Activated CD4-positive, alpha-beta memory T cell treated with anti-CD3 and anti-CD28 coated beads for 36 hours (primary cell): ENCODE results near the gene CASP3. TPM values are rescaled to one million over a fixed set of nuclear protein-coding genes. Genes with fewer than 3 reads are reported as not detected.
"Not testable (repeated sequence)": the region's sequence is repeated elsewhere in the genome, so short reads cannot be mapped to it uniquely, and the experiment has no call there.

Experiments
- CTCF ChIA-PET: fragments of 350-600 bp; sonication (Branson Sonifier 250); formaldehyde crosslinking; loops from one replicate; lab custom pipeline; 2021; ENCODE audit warnings: antibody characterized with exemption, inconsistent platforms; lab: Charles Lee
- POLR2A ChIA-PET: fragments of 350-600 bp; sonication (Branson Sonifier 250); formaldehyde crosslinking; loops from one replicate; lab custom pipeline; 2021; ENCODE audit warnings: antibody characterized with exemption; lab: Charles Lee
- DNase-seq: peaks from one replicate; pipeline ENCODE4 v3.0.0-alpha.2; 2020
- H3K27ac Mint-ChIP-seq: one replicate; pipeline ENCODE4 v1.8.0; 2021; ENCODE audit warnings: mixed read lengths
- H3K27me3 Mint-ChIP-seq: one replicate; pipeline ENCODE4 v1.8.0; 2021; ENCODE audit warnings: mixed read lengths
- H3K36me3 Mint-ChIP-seq: one replicate; pipeline ENCODE4 v1.8.0; 2021; ENCODE audit warnings: mixed read lengths
- H3K4me1 Mint-ChIP-seq: one replicate; pipeline ENCODE4 v1.8.0; 2021; ENCODE audit warnings: low read depth, mixed read lengths
- H3K4me3 Mint-ChIP-seq: one replicate; pipeline ENCODE4 v1.8.0; 2021; ENCODE audit warnings: mild to moderate bottlenecking, mixed read lengths
- H3K9me3 Mint-ChIP-seq: one replicate; pipeline ENCODE4 v1.8.0; 2021; ENCODE audit warnings: mixed read lengths
- intact Hi-C: fragments of 100-400 bp; cut with micrococcal nuclease; formaldehyde crosslinking; loops from one replicate; pipeline ENCODE4 v1.15.1; 2023
- total RNA-seq, 2 experiments: library from RNA; stranded (reverse); gene quantifications; one replicate each; pipeline ENCODE4 v1.2.3, GENCODE V29; 2021

The CASP3 gene
- total RNA-seq, 2 experiments from 2014 or later: 54.0 to 54.4 TPM

DNA sequence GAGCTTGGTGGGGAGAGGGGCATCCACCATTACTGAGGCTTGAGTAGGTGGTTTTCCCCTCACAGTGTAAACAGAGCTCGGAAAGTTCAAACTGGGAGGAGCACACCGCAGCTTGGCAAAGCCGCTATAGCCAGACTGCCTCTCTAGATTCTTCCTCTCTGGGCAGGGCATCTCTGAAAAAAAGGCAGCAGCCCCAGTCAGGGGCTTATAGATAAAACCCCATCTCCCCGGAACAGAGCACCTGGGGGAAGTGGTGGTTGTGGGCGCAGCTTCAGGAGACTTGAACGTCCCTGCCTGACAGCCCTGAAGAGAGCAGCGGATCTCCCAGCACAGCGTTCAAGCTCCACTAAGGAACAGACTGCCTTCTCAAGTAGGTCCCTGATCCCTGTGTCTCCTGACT is 48.3 kb downstream of the CASP3 start:
- CTCF ChIA-PET: interaction anchor here (0.9 kb wide), 1 partner anchor 337 kb away, joined by 4 read pairs; no protein-coding TSS in a partner anchor
- not testable (repeated sequence) for H3K4me1 Mint-ChIP-seq

DNA sequence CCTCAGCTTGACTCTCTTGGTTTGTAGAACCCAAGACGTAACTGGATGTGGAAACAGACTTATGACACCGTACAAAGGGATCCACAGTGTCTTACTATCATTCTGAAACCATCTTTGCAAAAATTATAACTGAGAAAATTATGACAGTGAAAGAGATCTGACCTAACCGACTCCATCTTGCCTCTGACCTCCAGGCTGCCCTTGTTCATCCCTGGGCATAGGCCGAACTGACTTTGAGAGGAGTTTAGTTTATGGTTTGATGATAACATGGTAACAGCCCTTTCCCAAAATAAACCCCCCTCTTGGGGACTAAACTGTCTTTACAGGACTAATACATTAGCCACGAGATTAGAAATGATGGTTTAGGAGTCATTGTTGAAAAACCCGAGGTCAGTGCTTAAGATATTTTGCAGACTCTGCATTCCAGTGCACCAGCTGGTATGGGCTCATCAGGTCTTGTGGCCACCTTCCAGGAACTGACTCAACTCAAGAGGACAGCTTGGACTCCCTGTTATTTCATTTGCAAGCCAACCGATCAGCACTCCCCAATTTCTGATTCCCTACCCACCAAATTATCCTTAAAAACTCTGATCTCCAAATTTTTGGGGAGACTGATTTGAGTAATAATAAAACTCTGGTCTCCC is 49.6 kb downstream of the CASP3 start:
- ChIA-PET CTCF (no interaction called here), POLR2A (no interaction called here)
- Mint-ChIP-seq H3K27me3 (peaks cover 23% of the 10 kb centered on the region), H3K36me3 (peaks cover 3% of the 10 kb centered on the region), H3K4me3 (no peak overlapping the region), H3K4me1 (no peaks in the 10 kb centered on the region), H3K9me3 (peaks cover 17% of the 10 kb centered on the region), H3K27ac (no peak overlapping the region)
- no peak for DNase-seq
- intact Hi-C loops: no loop called here

More for the DNA sequence above, 48.3 kb downstream of the CASP3 start:
- H3K4me3 Mint-ChIP-seq, H3K27ac Mint-ChIP-seq, intact Hi-C loops, POLR2A ChIA-PET, DNase-seq, H3K36me3 Mint-ChIP-seq: not testable (repeated sequence)
- H3K9me3 Mint-ChIP-seq: peaks cover 22% of the 10 kb centered on the region
- peaks cover 23% of the 10 kb centered on the region for H3K27me3 Mint-ChIP-seq

DNA sequence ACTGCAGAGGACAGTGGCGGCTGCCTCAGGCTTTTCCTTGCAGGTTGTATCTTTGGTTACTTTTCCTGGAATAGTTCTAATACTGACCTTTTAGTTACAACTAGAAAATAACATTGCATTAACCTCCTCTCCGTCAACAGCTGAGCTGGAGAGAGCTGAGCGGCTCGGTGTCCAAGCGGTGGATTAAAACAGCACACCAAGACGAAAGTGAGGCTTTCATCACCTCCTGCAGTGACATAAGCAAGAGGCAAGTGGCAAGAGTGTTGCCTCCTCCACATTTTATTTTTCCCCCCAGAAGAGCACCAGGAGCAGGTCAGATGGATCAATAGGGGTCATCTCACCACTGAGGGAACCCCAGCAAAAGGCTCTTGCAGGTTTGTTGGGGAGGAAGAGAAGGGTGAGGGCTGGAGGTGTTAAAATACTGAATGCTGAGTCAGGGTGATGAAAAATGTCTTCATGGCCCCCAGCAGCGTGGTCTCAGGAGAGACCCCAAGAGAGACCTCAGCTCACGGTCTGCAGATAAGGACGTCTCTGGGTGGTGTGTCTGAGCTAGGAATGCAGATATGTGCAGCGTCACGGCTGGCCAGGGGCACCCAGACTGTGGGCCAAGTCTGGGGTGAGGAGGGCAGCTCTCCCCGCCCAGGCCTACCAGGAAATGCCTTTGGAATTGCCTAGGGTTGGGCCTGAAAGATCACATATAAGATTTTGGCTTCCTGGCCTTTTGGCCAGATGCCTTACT is 50.3 kb downstream of the CASP3 start:
- Mint-ChIP-seq H3K27ac (no peak overlapping the region), H3K27me3 (peaks cover 23% of the 10 kb centered on the region), H3K9me3 (peaks cover 11% of the 10 kb centered on the region), H3K4me1 (no peaks in the 10 kb centered on the region), H3K4me3 (no peak overlapping the region), H3K36me3 (peaks cover 3% of the 10 kb centered on the region)
- ChIA-PET POLR2A (no interaction called here), CTCF (no interaction called here)
- no peak for DNase-seq
- intact Hi-C loops: no loop called here

DNA sequence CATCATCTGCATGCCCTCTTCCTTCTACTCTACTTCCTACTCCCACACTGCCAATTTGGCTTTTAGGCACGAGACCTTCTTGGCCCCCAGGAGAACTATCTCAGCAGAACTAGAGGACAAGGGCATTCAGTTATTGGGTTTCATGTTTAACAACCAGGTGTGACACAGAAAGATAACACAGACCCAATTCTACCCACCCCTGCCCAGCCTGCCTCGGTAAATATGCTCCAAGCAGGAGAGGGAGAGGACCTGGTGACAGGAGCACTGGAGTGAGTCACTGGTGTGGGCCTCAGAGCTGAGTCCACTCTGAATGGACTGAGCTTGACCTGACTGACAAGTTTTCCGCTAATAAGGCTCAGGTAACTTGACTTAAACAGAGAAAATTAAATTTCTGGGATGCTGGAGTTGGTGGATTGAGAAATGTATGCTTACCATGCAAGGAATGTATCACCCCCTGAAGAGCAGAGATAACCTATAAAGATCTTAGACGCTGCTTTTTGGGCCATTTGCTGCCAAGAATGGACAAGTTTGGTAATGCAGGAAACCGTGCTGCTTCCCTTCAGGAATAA is 52.5 kb downstream of the CASP3 start:
- DNase-seq: no peak
- peaks cover 23% of the 10 kb centered on the region for H3K27me3 Mint-ChIP-seq
- H3K27ac Mint-ChIP-seq: no peak overlapping the region
- ChIA-PET CTCF (no interaction called here), POLR2A (no interaction called here)
- no peaks in the 10 kb centered on the region for H3K4me1 Mint-ChIP-seq
- intact Hi-C loops: no loop called here
- H3K9me3 Mint-ChIP-seq: no peaks in the 10 kb centered on the region
- H3K36me3 Mint-ChIP-seq: no peaks in the 10 kb centered on the region
- H3K4me3 Mint-ChIP-seq: no peak overlapping the region

DNA sequence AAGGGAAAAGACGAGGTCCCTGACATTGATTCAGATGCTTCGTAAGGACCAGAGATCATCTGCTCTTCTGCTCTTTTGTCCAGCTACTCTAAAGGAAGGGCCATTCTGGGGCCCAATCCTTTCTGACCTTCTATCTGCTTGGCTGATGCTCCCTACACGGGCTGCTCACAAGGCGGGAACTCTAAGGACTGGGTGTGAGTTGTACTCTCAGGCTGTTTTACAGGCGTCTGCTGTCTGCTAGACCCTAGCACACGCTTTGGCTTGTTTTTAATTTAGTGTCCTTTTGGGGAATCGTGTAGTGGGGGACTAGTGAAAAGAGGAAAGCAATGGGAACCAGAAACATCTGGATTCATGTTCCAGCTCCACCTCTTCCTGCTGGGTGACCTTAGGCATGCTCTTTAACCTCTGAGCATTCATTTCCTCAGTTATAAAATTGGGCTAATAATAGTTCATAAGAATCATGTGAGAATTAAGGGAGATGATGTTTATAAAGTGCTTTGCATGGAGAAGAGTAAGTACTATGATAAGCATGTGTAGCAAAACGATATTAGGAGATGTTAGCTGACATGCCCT is 53.1 kb downstream of the CASP3 start:
- no peak for DNase-seq
- CTCF ChIA-PET: no interaction called here
- Mint-ChIP-seq H3K9me3 (no peaks in the 10 kb centered on the region), H3K4me3 (no peak overlapping the region), H3K4me1 (no peaks in the 10 kb centered on the region), H3K36me3 (no peaks in the 10 kb centered on the region), H3K27ac (no peak overlapping the region), H3K27me3 (peaks cover 20% of the 10 kb centered on the region)
- POLR2A ChIA-PET: no interaction called here
- intact Hi-C loops: no loop called here

DNA sequence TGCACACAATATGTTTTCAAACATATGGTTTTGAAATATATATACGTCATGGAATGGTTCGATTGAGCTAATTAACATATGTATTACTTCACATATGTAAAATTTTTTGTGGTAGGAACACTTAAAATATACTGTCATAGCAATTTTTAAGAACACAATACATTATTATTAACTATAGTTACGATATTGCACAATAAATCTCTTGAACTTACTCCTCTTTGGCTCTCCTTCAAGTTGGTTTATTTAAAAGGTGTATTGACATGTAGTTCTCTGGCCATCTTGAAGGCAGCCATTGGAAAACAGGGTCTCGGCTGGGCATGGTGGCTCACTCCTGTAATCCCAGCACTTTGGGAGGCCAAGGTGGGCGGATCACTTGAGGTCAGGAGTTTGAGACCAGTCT is 53.8 kb downstream of the CASP3 start:
- intact Hi-C loops: no loop called here
- DNase-seq: no peak
- Mint-ChIP-seq H3K4me3 (no peak overlapping the region), H3K9me3 (no peaks in the 10 kb centered on the region), H3K27ac (no peak overlapping the region), H3K36me3 (no peaks in the 10 kb centered on the region), H3K4me1 (no peaks in the 10 kb centered on the region), H3K27me3 (peaks cover 17% of the 10 kb centered on the region)
- CTCF ChIA-PET: interaction anchor here (1.1 kb wide), 1 partner anchor 32 kb away, joined by 3 read pairs; no protein-coding TSS in a partner anchor
- POLR2A ChIA-PET: no interaction called here

DNA sequence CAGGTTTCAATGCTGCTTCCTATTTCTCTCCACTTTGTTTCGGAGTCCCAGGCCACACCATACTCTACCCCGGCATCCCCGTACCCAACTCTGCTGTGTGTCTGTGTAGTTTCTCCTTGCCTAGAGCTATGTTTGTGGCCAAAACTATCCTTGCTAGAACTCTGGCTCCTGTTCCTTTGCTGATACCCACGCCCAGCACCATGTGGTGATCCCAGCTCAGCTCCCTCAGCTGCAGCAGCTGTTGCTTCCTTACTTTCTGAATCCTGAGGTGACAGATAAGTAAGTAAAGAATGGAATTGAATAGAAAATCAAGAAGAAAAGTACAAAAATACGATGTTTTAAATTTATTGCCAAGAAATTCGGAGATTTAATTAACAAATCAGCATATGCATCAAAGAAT is 55.8 kb downstream of the CASP3 start:
- CTCF ChIA-PET: no interaction called here
- H3K27ac Mint-ChIP-seq: no peak overlapping the region

DNA sequence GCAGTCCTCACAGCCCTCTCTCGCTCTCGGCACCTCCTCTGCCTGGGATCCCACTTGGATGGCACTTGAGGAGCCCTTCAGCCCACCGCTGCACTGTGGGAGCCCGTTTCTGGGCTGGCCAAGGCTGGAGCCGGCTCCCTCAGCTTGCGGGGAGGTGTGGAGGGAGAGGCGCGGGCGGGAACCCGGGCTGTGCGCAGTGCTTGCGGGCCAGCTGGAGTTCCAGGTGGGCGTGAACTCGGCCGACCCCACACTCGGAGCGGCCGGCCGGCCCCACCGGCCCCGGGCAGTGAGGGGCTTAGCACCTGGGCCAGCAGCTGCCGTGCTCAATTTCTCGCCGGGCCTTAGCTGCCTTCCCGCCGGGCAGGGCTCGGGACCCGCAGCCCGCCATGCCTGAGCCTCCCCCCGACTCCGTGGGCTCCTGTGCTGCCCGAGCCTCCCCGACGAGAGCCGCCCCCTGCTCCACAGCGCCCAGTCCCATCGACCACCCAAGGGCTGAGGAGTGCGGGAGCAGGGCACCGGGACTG is 57.4 kb downstream of the CASP3 start:
- H3K27me3 Mint-ChIP-seq, H3K4me1 Mint-ChIP-seq, CTCF ChIA-PET, H3K9me3 Mint-ChIP-seq, POLR2A ChIA-PET, H3K36me3 Mint-ChIP-seq, DNase-seq, H3K27ac Mint-ChIP-seq, H3K4me3 Mint-ChIP-seq, intact Hi-C loops: not testable (repeated sequence)

More for the DNA sequence above, 55.8 kb downstream of the CASP3 start:
- Mint-ChIP-seq H3K4me1 (no peaks in the 10 kb centered on the region), H3K36me3 (no peaks in the 10 kb centered on the region), H3K9me3 (no peaks in the 10 kb centered on the region), H3K4me3 (no peak overlapping the region), H3K27me3 (peaks cover 5% of the 10 kb centered on the region)
- intact Hi-C loops: no loop called here
- POLR2A ChIA-PET: no interaction called here
- DNase-seq: no peak

DNA sequence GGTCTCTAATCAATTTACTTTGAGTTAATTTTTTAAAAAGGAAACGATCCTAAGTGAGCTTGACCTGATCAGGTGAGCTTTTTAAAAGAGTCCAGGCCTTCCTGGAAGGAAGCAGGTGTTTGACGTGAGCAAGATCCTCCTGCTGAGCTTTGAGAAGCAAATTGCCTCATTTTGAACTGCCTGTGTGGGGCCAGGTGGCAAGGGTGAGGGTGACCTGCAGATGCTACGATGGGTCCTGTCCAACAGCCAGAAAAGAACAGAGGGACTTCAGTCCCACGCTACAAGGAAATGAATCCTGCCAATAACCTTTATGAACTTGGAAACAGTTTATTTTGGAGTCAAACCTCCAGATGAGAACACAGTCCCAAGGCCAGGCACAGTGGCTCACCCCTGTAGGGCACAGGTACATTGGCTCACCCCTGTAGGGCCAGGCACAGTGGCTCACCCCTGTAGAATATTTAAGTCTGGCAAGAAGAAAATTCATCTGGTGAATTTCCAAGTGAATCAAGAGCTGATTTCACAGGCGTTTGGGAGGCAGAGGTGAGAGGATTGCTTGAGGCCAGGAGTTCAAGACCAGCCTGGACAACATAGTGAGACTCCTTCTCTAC is 58.1 kb downstream of the CASP3 start:
- no peaks in the 10 kb centered on the region for H3K9me3 Mint-ChIP-seq

DNA sequence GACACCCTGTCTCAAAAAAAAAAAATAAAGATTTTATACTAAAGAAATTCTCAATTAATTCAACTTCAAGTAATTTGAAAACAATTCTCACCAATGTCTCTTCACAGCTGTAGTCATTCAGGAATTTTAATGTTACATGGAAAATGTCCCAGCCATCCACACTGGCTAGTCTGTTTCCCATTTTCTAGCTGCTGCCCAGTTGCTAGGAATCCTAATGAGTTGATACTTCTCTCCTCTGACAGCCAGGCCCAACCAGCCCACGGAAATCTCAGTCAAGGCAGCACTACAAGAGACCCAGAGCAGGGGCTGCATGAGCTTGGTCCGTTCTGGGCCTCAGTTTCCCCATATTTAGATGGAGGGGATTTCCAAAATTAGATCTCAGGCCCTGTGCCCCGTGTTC is 59.1 kb downstream of the CASP3 start:
- H3K9me3 Mint-ChIP-seq: no peaks in the 10 kb centered on the region
- CTCF ChIA-PET: interaction anchor here (0.6 kb wide), 1 partner anchor 28 kb away, joined by 4 read pairs; no protein-coding TSS in a partner anchor
- H3K27me3 Mint-ChIP-seq: peaks cover 3% of the 10 kb centered on the region
- intact Hi-C loops: no loop called here
- H3K36me3 Mint-ChIP-seq: no peaks in the 10 kb centered on the region
- no peak for DNase-seq
- no peak overlapping the region for H3K27ac Mint-ChIP-seq
- peaks cover 4% of the 10 kb centered on the region for H3K4me1 Mint-ChIP-seq
- POLR2A ChIA-PET: no interaction called here
- no peak overlapping the region for H3K4me3 Mint-ChIP-seq

More for the DNA sequence above, 58.1 kb downstream of the CASP3 start:
- Mint-ChIP-seq H3K27ac (no peak overlapping the region), H3K4me3 (no peak overlapping the region), H3K27me3 (peaks cover 3% of the 10 kb centered on the region), H3K36me3 (no peaks in the 10 kb centered on the region), H3K4me1 (no peaks in the 10 kb centered on the region)
- ChIA-PET CTCF (no interaction called here), POLR2A (no interaction called here)
- intact Hi-C loops: no loop called here
- DNase-seq: no peak

DNA sequence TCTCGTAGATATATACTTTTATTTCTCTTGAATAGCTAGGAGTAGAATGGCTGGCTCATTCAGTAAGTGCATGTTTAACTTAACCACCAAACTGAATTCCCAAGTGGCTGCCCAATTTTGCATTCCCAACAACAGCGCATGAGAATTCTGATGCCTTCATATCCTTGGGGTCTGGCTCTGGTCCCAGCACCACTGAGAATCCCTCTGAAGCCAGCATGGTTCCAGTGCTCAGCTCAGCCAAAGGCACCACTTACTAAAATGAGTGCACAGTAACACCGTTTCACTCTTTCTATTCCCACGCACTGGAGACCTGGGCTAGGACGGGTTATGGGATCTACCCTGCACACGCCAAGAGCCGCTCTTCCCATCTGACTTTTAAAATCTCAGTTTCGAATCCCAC is 60.4 kb downstream of the CASP3 start:
- intact Hi-C loops: loop anchor here (10.0 kb wide), 1 partner anchor 236 kb away; the partner anchor contains the start of gene ACSL1
- no peak for DNase-seq
- Mint-ChIP-seq H3K4me1 (peaks cover 14% of the 10 kb centered on the region), H3K36me3 (no peaks in the 10 kb centered on the region), H3K4me3 (no peak overlapping the region), H3K27ac (no peak overlapping the region), H3K27me3 (peaks cover 3% of the 10 kb centered on the region), H3K9me3 (no peaks in the 10 kb centered on the region)
- POLR2A ChIA-PET: no interaction called here
- CTCF ChIA-PET: no interaction called here
